GM19468 (cell line): ENCODE data around the gene ZBTB7C.
A peak's percentile ranks its signal among the peaks of the same experiment; 100 is the strongest.

Experiments used
- ATAC-seq: cut with Tn5 transposase; IDR thresholded peaks from one replicate; pipeline ENCODE4 v1.9.1; 2021; ENCODE audit warnings: mild to moderate bottlenecking, moderate library complexity, moderate number of reproducible peaks; ENCODE audit not compliant: unreplicated experiment; ENCODE audit errors: extremely low read depth

The ZBTB7C gene

DNA sequence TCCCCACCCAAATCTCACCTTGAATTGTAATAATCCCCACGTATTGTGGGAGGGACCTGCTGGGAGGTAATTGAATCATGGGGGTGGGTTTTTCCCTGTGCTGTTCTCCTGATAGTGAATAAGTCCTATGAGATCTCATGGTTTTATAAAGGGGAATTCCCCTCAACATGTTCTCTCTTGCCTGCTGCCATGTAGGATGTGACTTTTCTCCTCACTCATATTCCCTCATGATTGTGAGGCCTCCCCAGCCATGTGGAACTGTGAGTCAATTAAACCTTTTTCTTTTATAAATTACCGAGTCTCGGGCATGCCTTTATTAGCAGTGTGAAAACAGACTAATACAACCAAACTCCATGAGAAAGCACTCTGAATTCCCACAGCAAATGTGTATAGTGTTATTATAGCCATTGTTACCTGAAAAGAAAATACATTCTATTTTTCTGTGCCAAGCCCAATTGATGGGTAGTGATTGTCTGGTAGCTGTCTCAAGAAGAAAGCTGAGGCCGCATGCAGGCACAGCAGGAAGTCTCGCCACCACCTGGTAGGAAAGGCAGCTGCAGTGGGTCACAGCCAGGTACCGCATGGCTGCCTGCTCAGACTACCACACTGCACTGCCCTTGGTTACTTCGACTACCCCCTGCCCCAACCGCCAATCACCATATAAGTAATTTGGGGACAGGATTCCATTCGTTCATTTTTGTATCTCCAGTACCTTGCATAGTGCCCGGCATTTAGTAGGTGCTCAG is 10.3 kb upstream of the ZBTB7C start:
- no peak for ATAC-seq

DNA sequence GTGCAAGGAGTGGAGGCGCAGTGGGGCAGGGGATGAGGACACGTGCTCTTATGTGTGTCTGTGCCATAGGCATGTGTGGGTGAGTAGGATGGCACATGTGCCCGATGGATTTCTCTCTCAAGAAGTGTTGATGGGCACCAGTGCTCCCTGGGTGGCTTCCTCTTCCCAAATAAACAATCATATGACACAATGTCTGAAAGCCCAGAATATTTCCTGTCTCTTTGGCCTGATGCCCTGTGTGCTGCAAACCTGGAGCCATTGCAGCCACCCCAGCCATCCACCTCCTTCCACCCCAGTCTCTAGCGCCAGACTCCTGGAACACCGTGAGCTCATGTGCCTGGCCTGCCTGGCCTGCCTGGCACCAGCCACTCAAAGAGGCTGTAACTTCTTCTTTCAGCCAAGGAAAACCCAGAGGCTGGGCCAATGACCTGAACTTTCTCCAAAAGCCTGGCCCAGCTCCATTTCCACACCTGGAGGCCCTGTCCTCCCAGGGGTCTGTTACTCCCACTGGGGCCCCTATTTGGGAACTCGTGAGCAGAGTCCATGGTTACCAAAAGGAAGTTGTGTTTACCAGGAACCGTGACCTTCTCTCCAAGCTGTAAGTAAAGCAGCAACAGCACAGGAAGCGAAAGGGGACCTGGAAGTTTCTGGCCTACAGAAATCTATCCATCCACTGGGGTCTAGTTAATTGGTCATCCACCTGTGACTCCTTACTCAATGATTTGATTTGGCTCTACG is 9.5 kb upstream of the ZBTB7C start:
- ATAC-seq: no peak

DNA sequence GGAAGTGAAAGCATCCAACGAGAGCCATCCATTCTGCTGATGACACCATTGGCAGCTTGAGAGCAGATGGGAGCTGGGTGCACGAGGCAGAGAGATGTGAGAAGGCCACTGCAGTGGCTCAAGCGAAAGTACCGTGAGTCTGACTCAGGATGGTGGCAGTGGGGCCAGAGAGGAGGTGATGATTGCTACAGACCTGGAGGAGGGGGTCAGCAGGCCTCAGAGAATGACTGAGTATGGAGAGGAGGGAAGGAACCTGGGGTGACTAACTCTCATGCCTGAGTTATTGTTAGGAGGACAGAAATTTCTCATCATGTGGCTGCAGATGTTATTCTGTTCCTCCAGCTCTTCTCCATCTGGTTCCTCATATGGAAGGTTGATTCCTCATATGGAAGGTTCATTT is 8.8 kb upstream of the ZBTB7C start:
- ATAC-seq: no peak

DNA sequence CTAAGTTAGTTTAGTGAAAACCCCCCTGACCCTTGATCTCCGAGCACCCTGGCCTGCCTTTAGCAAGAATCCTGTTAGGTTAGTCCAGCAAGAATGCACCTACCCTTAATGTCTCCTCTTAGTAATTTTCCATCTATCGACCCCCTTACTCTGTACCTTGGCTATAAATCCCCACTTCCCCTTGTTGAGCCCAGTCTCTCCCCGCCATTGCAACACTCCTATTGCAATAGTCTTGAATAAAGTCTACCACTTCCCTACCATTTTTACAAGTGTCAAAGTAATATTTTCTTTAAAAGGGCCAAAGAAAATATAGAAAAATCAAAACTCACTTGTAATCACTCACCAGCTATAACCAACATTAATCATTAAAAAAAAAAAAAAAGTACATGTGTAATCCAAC is 4.2 kb upstream of the ZBTB7C start:
- ATAC-seq: no peak

DNA sequence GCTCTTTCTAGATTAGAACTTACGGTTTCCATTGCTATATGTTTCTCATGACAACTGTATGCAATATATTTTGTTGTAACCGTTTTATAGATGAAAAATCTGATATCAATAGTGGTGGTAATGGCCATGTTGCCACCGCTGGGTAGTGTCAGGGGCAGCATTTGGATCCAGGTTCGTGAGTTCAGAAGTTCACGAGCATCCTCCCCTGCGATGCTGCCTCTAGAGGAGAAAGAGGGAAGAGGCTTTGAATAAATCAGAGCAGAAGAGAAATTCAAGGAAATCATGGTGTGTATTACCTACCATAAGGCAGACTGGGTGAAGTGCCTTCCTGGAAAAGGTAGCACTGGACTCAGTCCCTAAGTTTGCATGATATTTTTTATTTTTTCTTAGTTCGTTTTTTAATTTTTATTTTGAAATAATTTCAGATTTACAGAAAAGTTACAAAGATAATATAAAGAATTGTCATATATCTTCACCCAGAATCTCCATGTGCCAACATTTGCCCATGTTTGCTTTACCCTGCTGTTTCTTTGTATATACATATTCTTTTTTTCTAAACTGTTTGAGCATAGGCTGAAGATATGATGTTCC is 3.3 kb upstream of the ZBTB7C start:
- no peak for ATAC-seq

DNA sequence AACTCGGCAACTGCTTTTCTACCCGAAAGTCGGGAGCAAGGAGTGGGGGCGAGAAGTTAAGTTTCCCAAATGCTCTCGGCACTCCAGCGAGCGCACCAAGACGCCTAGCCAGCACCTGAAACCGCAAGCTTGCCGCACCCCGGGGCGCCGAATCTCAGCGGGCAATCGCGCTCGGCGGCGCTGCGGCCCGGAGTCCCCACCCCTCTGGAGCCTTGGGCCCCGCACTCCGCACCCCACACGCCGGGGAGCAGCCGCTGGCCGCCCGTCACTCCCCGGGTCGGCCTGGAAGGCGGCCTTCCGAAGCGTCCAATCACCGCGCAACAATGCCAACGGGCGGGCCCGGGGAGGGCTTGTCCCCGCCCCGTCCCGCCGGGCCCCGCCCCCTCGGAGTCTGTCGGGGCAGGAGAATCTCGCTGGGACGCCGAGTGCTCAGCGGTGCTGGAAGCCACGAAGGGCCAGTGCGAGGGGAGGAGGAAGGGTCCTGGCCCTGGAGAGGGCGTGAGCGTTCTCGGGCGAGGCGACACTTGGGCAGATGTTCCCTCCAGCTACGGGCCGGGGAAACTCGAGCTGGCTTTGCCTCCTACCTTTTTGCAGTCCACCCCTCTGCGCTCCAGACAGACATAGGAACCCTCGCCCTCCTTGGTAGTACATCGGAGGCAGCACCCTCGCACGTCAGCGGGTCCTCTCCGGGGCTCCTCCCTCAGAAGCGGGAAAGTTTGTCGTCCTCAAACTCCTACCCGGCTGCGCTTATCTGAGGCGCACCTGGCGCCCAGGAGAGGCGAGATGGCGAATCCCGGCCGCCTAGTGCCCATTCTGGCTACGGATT is 1.1 kb upstream of the ZBTB7C start:
- ATAC-seq: peak; percentile 77

DNA sequence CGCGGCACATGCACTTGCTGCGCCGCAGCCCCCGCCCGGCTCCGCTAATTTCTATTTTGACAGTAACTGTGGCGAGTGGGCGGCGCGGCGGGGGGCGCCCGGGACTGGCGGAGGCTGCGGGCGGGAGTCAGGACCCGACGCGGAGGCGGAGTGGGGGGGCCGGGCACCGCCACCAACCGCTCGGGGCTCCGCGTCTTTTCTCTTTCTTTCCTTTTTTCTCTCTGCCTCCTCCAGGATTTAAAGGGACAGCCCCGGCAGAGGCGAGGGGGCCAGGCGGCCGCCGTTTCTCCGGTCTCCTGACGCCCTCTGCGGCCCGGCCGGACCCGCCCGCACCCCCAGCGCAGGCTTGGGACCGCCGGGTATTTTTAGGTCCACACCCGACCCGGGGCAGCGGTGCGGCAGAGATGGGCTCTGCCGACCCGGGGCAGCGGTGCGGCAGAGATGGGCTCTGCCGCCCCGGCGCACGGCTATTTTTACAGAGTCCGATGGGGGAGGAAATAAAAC is 460 bp upstream of the ZBTB7C start:
- no peak for ATAC-seq

DNA sequence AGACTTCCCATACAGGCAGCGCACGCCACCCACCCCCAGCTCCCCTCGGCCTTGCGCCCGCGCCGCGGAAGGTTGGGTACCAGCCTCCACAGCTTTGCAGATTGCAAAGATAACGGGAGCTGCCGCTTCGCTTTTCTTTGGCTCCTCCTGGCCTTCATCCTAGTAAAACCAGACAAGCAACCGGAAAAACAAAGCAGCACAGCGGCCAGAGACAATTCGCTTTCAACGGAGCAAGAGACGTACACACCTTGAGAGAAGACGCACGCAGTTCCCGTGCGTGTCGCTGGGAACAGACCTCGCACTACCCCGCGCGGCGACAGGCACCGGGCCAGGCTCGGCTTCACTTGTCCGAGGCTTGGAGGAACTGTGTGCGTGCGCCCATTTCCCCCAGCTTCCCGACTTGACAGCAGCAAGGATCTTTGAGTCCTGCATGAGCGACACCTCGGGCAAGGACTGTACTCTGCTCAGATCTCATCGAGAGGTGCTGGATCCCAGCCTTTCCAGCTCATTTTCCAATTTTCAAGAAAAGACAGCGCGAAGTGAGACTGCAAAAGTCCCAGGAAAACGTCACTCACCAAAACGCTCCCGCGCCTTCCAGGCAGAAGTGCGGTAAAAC is 964 bp downstream of the ZBTB7C start:
- ATAC-seq: no peak

DNA sequence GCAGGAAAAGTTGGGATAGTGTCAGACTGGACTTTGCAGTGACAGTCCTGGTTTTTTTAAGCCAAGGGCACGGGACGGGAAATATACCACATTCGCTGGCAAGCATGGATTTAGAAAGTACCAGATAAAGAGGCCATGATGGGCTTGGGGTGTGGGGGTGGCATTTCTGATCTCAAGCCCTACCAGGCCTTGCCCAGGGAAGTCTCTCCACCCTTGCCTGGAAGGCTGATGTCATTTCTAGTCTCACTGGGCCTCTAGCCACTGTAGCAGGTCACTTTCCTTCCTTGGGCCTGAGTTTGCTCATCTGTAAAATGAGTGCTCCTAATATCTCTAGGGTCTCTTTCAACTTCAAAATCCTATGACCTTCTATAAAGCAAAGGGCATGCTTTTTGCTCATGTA is 1.8 kb downstream of the ZBTB7C start:
- no peak for ATAC-seq

DNA sequence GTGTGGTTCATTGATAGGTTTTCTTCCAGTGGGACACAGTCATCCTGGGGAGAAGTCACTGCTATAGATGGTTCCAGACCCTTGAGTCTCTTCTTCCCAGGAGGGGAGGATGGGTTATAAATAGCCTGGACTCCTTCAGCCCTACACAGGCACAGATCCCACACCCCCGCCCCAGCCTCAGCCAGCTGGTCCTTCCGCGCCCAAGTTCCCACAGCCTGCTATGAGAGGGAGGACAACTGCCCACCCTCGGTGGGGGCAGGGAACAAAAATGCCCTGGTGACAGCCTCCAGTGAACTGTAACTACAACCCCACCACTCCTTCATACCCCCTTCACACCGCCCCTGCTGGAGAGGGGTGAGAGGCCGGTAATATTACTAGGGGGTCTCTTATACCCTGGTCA is 3.2 kb downstream of the ZBTB7C start:
- no peak for ATAC-seq

DNA sequence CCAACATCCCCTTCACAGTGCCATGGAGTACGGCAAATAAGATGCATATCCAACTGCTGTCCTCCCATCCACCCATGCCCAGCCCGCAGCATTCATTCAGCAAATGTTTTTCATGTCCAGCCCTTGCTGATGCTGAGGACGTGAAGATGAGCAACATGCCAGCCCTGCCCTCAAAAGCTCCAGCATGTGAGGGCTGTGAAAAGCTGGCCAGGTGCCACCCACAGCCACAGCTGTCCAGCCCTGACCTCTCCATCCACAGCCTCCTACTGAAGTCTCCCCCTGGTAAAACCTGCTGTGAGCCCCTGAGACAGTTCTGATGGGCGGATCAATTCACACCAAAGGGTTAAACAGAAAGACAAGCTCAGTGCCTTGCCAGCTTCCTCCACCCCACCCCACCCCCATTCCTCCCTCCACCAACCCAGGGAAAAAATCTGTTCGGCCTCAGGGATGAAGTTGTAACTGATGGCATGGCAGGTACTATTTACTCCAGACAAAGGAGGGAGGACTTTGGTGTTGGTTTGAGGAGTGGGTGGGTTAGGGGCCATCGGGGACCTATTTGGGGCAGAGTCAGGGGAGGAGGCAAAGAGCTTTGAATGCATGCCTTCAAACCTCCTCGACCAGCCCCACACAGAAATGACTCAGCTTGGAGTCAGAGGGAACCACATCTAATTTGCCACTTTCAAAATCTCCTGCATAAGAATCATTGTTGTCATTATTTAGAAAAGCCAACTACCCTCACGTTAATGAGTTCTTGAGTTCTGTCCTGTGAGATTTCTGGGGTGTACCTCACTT is 4.3 kb downstream of the ZBTB7C start:
- ATAC-seq: no peak

DNA sequence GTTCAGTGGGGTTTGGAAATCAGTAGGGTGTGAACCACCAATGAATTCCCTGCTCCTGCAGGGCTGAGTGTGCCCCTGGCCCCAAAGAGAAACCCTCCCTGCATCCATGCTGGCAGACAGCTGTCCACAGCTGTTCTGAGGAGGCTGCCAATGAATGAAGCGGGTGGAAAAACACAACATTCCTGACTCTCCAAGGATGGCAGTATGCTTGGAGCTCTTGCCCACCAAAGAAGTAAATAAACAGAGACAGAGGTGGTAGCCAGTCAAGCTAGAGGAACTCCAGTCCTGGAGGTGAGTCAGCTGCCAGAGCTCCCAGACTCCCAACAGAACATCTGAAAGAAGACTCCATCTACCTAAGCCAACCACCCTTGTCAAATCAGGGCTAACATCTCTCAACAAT is 6.2 kb downstream of the ZBTB7C start:
- ATAC-seq: no peak

DNA sequence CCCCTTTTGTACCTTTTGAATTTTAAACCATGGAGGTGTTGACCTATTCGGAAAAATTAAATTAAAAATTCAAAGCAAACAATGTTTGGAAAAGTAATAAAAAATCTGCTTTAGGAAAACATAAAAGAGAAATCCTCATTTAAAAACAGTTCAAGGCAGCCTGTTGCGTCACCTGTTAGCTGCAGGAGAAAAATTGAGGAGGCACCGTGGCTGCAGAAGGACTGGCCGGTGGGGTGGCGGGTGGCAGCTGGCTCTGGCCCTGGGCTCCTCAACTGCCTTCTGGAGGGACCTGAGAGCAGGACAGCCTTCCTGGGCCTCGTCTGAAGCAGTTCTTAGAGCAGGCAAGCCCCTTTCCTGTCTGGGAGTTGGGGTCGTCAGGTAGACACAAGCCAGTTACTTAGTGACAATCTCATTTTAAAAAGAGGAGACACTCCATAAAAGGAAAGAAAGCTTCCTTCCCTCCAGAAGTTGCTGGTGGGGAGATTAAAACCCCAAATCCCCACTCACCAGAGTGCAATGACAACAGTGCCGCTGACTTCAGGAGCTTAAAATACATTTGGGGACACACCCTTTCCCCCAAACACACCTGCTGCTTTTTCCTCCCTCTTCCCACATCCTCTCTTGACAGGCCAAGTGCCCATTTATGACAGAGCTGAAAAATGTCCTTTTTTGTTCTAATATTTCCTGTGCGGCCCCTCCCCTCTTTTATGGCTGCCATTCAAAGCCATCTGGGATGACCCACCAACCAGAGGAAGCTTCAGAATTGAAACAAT is 9.7 kb downstream of the ZBTB7C start:
- ATAC-seq: no peak

DNA sequence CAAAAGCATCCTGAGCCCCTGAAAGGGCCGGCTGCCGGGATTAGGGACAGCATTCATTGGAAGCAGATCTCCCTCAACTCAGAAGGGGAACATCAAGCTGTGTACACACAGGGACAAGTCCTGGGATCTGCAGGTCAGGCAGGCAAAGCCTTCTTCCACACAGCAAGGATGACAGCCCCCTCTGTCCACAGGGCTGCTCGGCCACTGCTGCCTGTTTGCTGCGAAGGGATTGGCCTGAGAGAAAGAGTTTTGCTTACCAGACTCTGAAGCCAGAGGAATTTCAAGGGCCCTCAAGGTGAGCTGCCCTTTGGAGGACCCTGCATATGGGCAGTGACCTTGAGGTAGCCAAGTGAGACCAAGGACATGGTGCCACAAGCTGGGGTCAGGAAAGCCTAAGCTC is 11.1 kb downstream of the ZBTB7C start:
- no peak for ATAC-seq

DNA sequence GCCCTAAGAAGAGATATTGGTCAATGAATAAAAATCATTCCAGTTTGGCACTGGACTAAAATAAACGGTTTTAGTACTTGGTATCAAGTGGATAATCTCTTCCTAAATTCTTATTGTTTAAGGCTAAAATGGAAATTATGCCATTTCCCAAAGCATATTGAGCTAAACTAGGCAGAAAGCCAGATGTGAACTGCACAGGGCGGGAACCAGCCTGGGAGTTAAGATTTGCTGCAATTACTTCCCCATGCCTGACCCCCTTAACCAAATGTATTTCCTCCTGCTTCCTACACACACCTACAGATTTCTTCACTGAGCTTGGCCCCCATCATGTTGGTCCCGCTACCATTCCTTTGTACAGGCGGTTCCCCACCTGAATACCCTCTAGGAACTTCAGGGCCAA is 12.2 kb downstream of the ZBTB7C start:
- no peak for ATAC-seq

DNA sequence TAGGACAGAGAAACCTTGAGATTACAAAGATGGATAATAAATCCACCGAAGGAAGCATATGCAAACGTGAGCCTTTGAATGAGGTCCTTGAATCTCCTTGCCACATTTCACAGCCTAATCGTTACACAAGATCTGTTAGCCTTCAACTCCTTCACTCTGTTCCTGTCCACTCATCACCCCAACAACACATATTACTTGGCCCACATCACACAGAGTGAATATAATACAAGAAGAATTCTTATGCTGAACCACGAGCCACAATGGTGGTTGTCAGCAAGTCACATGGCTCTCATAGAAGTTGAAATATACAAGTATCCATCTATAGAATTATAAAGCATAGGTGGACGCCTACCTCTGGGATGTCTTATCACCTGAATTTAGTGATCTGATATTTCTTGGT is 12.6 kb downstream of the ZBTB7C start:
- ATAC-seq: no peak

DNA sequence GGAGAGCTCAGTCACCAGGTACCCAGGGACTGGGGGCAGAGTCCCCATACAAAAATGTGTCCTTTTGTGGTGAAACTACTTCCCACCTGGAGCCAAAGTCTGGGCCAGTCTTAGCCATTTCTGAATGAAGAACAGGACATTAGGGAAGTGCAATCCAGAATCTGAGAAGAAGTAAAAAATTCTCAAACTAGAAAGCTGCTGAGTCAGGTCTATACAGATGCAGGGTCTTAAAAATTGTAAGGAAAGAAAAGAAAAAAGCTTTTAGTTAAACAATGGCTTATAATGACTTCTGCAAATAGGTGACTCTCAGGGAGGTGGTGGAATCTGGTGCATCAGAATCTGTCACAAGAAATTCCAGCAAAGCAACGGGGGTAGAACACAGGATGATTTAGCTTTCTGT is 13.5 kb downstream of the ZBTB7C start:
- ATAC-seq: no peak

DNA sequence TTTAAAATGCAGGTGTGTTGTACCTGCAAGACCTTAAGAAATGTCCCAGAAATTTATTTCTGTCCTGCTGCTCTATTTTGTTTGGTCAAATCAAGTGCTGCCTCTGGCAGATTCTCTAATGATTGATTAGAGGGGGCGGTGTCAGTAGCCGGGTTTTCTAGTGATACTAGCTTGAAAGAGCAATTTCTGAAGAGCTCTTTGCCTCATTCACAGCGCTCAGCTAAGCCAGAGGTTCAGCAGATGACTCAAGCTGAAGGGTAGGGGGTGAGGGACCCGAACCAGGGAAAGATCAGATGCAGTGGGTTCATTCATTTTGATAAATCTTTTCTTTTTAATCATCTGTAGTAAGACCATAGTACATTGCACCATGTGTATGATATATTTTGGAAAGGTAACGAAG is 15.0 kb downstream of the ZBTB7C start:
- ATAC-seq: no peak

DNA sequence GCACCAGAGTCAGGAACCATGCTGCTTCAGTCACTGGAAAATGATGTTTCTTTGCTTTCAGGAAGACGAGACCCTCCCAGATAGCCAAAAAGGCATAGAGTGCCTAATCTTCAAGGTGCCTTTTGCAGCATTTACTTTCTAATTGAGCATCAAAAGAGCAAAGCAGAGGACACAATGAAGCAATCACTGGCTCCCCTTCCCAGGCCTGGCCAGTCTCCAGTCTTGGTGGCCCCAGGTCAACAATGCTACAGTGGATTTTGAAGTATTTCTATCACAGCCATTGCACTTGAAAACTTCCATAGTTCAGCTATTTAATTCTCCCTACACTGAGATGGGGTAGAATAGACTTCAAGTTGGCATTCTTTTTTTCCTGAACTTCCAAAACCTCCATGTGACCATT is 15.4 kb downstream of the ZBTB7C start:
- ATAC-seq: no peak
